GM18867 (cell line): Measurements from ENCODE around the gene BLCAP.
"Not testable (repeated sequence)": the region's sequence is repeated elsewhere in the genome, so short reads cannot be mapped to it uniquely, and the experiment has no call there.

Experiments
- ATAC-seq: cut with Tn5 transposase; IDR thresholded peaks from one replicate; pipeline ENCODE4 v1.9.1; 2021; ENCODE audit warnings: mild to moderate bottlenecking, moderate library complexity; ENCODE audit not compliant: unreplicated experiment

BLCAP gene

DNA sequence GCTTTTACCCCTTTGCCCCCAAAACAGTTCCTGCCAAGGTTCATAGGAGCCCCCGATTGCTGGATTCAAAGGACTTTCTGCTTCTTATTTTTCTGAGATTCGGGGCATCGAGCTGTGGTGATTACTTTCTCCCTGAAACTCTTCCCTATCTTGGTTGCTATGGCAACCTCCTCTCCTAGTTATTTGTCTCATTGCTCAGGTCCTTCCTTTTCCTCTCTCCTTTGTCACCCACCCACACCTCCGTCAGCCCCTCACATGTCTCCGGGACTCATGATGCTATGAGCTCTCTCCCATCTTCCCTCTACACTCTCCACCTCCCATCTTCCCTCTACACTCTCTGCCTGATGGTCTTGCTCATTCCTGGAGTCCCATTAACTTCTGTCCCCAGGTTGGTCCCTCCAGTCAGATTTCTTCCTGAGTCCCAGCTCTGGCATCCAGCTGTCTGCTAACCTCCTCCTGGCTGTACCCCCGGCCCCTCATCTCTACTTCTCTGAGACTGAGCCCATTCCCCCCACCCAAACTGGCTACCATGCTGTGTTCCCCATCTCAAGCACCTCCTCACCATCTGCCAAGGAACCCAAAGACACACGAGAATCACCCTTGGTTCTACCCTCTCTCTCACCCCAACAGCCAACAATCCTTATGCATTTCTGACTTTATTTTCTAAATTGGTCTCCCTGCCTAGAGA is 36.9 kb downstream of the BLCAP start:
- ATAC-seq, result no peak

DNA sequence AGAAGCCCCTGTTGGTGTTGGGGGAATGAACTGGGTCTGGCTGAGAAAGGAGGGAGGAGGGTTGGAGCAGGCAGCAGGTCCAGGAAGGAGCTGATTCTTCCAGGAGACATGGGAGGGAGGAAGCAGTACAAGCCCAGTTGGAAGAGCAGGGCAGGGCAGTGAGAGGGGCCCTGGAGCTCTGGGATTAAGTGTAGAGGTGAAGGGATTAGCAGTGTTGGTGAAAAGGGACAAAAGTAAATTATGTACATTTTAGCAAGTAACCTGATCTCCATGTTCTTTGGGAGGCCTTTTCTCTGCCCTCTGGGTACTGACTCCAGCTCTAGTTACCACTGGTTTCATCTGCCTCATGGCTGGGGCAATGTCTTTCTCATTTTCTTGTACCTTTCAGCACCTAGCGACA is 41.5 kb downstream of the BLCAP start:
- not testable (repeated sequence) for ATAC-seq

DNA sequence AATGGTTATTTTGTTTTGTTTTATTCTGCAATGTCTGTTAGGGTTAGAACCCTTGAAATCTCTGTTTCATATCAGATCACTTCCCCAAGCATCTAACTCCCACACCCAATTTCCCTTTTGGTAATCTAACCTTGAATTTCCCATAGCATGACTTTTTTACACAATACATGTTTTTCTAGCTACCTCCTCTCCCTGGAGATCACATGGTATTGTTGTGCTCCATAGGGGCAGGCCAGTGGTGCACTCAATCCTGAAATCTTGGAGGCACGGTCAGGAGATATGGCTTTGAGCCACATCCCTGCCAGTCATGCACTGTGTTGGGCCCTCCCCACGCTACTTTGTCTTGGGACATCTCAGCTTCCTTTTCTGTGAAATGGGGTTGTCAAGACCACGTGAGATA is 43.3 kb downstream of the BLCAP start:
- ATAC-seq, result no peak

- no peak for ATAC-seq
Measured at GRCh38 chr20:37481610-37482009, 46.1 kb downstream of the BLCAP start.

DNA sequence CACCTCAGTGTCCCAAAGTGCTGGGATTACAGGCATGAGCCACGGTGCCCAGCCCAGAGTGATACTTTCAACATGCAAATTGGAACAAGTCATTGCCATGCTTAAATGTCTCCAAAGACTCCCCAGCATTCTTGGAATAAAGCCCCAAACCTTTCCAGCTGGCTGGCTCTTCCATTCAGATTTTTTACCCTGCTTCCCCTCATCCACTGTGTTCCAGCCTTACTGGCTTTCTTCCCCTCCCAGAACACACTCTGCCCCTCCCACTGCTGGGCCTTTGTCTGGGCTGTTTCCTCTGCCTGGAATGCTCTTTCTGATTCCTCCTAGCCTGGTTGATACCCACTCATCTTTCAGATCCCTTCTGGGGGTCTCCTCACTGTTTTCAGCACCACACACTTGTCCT is 46.8 kb downstream of the BLCAP start:
- no peak for ATAC-seq

GRCh38 chr20:37479925-37480691 is 47.6 kb downstream of the BLCAP start:
- no peak for ATAC-seq

DNA sequence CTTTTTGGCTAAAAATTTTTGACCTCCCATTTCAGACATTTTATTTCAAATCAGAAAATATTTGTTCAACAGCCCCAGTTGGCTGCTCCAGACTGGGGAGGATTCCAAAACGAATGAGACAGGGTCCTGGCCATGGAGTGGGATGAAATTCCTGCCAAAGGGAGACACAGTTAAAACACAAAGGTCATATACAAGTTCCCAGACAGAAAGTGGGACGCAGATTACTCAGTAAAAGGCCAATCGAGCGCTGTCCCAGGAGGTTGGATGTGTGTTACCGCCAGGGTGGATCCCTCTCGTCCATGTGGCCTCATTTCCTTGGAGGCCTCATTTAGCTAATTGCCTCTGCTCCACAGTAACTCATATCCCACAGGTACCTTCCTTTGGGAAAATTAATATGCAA is 48.4 kb downstream of the BLCAP start:
- ATAC-seq, result no peak

DNA sequence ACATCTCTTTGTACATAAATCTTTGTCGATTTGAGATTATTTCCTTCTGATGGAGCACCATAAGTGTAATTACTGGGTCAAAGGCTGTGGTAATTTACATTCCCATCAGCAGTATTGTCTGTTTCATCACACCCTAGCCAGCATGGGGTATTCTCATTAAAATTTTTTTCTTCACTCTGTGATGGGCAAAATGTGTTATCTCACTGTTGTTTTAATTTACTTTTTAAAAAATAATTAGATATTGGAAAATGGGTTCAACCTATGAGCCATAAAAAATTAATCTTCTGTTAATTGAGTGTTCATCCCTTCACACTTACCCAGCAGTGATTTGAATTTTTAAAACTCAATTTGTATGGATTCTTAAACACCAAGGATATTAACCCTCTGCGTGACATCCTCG is 50.6 kb downstream of the BLCAP start:
- ATAC-seq, result no peak

- ATAC-seq, result no peak
Measured at GRCh38 chr20:37475252-37475651, 52.4 kb downstream of the BLCAP start.

DNA sequence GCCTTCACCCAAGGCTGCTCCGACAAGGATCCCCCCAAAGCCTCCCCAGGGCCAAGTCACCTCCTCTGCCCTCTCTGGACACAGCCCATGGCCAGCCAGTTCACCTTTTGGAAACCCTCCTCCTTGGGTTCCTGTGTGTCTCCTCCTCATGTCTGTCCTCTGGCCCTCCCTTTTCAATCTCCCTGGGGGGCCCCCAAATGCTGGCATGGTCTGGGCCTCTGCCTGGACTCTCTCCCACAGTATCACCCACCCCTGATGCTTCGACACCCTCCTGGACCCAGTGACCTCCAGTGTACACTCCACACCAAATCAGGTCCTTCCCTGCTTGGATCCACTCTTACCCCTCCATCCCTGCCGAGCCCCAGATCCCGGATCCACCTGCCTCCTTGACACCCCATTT is 53.3 kb downstream of the BLCAP start:
- ATAC-seq, result no peak

DNA sequence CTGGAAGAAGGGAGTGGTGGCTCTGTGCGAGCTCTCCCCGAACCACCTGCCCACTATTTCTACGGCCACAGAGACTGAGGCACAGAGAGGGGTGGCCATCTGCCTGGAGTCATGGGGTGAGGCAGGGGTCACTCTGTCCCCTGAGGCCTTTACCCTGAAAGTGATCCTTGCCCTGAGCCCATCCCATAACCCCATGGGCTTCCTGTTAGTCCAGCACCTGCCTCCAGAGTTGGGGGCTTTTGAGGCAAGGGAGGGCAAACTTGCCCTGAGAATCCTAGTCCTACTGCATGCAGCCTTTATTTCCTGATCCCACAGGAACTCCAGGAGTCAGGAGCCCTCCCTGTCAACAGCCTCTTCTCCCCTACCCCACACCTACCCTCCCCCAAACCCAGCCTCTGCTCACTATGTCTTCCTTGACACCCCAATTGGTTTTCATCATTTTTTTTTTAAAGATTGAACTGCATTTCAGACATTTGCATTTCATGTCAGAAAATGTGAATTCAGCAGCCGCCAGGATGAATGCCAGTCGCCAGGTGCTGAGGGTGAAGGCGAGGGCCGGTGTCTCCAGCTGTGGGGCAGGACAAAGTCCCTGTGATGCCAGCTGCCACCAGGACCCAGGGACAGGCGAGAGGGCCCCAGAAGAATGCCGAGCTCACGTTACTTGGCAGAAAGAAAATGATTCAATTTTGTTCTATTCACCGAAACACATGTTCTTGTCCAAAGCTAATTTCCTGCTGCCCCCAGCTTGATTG is 54.3 kb downstream of the BLCAP start:
- no peak for ATAC-seq

- not testable (repeated sequence) for ATAC-seq
Measured at GRCh38 chr20:37472435-37472834, 55.2 kb downstream of the BLCAP start.

DNA sequence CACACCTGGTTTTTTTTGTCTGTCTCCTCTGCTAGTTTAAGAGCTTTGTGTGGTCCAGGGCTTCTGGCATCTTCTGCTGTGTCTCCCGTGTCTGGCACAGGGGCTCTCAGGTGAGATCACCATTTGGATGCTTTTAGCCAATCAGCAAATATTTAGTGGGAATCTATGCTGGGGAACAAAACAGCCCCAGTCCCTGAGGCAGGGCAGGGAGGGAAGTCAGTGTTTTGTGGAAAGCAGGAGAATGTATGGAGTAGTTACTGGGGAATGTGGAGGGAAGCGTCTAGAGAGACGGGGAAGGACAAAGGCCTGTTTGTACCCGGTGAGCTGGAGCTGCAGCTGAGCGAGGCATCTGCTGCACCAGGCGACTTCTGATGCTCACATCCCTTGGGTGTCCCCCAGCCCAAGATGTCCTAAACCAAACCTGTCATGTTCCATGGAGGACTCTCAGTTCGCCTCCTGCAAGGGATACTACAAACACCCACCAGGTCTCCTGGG is 55.9 kb downstream of the BLCAP start:
- ATAC-seq, result no peak

- ATAC-seq, result not testable (repeated sequence)
Measured at GRCh38 chr20:37470190-37470589, 57.5 kb downstream of the BLCAP start.

DNA sequence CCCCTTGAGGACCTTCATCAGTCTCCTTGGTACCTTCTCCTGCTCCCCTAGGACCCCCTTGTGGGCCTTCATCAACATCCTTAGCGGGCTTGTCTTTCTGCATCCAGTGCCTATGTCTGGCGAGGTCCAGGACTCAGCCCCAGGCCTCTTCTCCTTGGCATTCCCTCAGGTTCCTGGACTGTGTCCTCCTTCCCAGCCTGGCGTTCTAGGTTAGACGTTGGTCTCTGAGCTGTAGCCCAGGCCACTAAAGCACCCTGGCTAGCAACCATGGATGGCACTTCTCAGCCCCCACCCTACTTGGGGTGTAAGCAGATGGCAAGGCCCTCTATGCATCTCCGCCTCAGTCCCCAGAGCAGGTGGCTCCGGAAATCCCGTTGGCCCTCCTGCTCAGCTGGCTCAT is 58.1 kb downstream of the BLCAP start:
- no peak for ATAC-seq

DNA sequence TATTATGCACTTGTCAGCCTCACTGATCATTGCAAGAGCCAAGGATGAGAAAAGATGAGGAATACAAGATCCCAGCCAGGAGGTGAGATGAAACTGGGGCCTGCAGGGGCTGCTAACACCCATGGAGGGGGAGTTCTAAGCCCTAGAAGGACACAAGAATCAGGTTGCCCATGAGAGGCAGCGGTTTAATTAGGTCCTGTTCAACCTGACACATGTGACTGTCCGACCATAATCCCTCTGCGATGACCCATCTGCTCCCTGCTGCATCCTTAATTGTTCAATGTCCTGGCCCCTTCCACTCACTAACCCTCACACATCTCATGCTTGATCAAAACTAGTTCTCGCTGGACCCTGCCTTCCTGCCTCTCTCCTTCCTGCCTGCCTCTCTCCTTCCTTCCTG is 58.8 kb downstream of the BLCAP start:
- ATAC-seq, result no peak
